DMS153 treated with DMSO at 0.1 percent for 48 hours (cell line): ENCODE data around the gene APBA2.

ENCODE experiments used
- DNase-seq: peaks from one replicate; lab custom pipeline; 2025; ENCODE audit not compliant: unreplicated experiment; lab: John Stamatoyannopoulos, UW

APBA2 gene

GRCh38 chr15:28981351-28981720 lies 95.6 kb downstream of the APBA2 start:
- no peak for DNase-seq

GRCh38 chr15:28981921-28982320 lies 96.1 kb downstream of the APBA2 start:
- DNase-seq, result no peak

GRCh38 chr15:28982886-28983285 lies 97.1 kb downstream of the APBA2 start:
- no peak for DNase-seq

- no peak for DNase-seq
These were observed 97.9 kb downstream of the APBA2 start for GRCh38 chr15:28983432-28984311.

- DNase-seq, result no peak
These were observed 98.9 kb downstream of the APBA2 start for GRCh38 chr15:28984421-28985315.

- DNase-seq, result no peak
These were observed 99.5 kb downstream of the APBA2 start for GRCh38 chr15:28985316-28985645.

GRCh38 chr15:28985691-28986090 lies 99.9 kb downstream of the APBA2 start:
- no peak for DNase-seq

- DNase-seq, result no peak
These were observed 100.3 kb downstream of the APBA2 start for GRCh38 chr15:28986108-28986507.

GRCh38 chr15:28986726-28987125 lies 101.0 kb downstream of the APBA2 start:
- no peak for DNase-seq

GRCh38 chr15:28987337-28987736 lies 101.6 kb downstream of the APBA2 start:
- DNase-seq, result no peak

- DNase-seq, result no peak
These were observed 103.6 kb downstream of the APBA2 start for GRCh38 chr15:28989239-28989830.

- no peak for DNase-seq
These were observed 104.1 kb downstream of the APBA2 start for GRCh38 chr15:28989896-28990295.

GRCh38 chr15:28990390-28990789 lies 104.6 kb downstream of the APBA2 start:
- no peak for DNase-seq

- DNase-seq, result no peak
These were observed 105.7 kb downstream of the APBA2 start for GRCh38 chr15:28991236-28992171.

- DNase-seq, result no peak
These were observed 106.6 kb downstream of the APBA2 start for GRCh38 chr15:28992336-28992864.

- DNase-seq, result no peak
These were observed 107.4 kb downstream of the APBA2 start for GRCh38 chr15:28993051-28993719.

GRCh38 chr15:28993720-28994053 lies 107.9 kb downstream of the APBA2 start:
- DNase-seq, result no peak

- DNase-seq, result no peak
These were observed 108.5 kb downstream of the APBA2 start for GRCh38 chr15:28994142-28994830.

GRCh38 chr15:28994831-28995596 lies 109.2 kb downstream of the APBA2 start:
- no peak for DNase-seq
